Measurements from ENCODE around the gene AKNA.

The AKNA gene

DNA sequence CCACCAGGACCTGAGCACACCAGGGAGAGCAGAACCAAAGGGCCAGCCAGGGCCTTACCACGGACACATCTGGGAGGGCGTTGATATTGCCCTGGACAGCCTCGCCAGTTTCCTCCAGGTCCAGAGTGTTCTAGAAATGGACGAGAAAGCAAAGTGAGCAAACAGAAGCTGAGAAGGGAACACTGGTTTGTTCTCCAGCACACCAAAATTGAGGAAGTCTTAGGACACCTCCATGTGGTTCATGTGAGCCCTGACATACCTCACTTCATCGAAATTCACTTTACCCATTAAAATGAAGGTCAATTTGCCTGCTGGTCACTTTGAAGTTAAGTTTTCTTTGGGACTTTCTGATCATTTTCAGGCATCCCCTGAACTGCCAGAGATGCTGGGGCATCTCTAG, 20.1 kb upstream of the AKNA start:
- Mint-ChIP-seq H3K9me3 (no peaks in the 10 kb centered on the region), H3K27ac (no peak overlapping the region), H3K4me1 (ENCODE audit: low read depth) (peaks cover 4% of the 10 kb centered on the region), H3K4me3 (no peak overlapping the region), H3K36me3 (ENCODE audit: low read depth) (no peaks in the 10 kb centered on the region), H3K27me3 (no peaks in the 10 kb centered on the region)
- DNase-seq: no peak

DNA sequence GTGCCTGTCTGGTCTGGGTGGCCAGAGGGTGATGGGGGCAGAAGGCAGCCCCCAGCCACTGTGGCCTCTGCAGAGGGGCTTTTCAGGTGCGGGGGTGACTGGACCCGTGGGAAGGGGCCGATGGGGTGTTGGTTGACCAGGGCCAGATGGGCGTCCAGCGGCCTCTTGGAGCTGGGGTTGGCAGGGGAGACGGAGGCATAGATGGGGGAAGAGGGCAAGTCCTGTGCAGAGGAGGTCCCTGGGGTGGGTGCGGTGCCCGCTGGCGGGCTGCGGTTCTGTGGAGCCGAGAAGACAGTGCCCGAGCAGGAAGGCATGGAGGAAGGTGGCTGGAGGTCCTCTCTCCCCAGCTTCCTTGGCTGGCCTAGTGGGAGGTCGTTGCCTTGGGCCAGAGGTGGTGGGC, 18.7 kb upstream of the AKNA start:
- DNase-seq: no peak
- Mint-ChIP-seq H3K9me3 (no peaks in the 10 kb centered on the region), H3K27ac (no peak overlapping the region), H3K36me3 (ENCODE audit: low read depth) (no peaks in the 10 kb centered on the region), H3K4me1 (ENCODE audit: low read depth) (peaks cover 4% of the 10 kb centered on the region), H3K27me3 (no peaks in the 10 kb centered on the region), H3K4me3 (no peak overlapping the region)

DNA sequence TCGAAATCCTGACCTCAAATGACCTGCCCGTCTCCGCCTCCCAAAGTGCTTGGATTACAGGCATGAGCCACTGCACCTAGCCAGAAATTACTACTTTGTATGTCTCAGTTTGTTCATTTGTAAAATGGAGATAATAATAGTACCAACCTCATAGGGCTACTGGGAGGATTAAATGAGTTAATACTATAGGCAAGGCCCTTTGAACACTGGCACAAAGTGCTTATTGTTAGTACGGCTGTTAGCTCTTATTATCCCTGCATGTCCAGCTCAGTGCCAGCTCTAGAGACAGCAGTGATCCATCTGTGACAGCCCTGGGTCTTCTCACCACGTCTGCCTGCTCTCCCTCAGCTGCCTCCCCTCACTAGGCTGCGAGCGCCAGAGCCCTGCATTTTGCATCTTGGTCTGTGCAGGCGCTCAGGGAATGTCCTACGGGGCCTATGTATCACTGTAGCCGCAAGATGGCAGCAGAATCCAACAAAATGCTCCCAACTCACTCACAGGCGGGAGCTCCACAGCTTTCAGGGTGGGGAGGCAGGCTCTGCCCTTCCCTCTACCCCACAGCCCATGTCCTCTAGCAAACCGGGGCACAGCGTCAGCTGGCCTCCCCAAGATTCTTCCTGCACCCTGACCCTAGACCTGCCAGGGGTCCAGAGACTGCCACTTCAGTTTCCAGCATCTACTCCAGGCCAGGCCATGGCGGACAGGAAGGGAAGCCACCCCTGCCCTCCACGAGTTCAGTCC, 17.7 kb upstream of the AKNA start:
- H3K36me3 Mint-ChIP-seq (ENCODE audit: low read depth): no peaks in the 10 kb centered on the region
- H3K27ac Mint-ChIP-seq: peak overlapping the region; percentile 33
- H3K27me3 Mint-ChIP-seq: no peaks in the 10 kb centered on the region
- H3K4me1 Mint-ChIP-seq (ENCODE audit: low read depth): peaks cover 4% of the 10 kb centered on the region
- peak; percentile 84 for DNase-seq
- H3K4me3 Mint-ChIP-seq: no peak overlapping the region
- no peaks in the 10 kb centered on the region for H3K9me3 Mint-ChIP-seq

DNA sequence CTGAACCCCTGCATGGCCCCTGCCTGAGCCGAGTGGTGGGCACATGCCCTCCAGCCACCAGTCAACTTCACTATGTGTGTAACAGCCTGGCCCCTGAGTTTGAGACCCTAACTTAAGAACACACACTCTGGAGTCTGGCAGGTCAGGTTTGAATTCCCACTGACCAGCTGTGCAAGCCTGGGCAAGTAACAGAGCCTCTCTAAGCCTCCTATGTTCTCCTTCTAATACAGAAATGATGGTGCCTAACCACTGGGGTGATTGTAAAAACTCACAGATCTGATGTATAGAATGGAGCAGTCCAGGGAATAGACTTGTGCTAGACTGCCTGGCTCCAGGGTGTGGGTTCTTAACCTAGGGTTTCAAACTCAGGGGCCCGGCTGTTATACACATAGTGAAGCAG, 16.7 kb upstream of the AKNA start:
- no peaks in the 10 kb centered on the region for H3K9me3 Mint-ChIP-seq
- no peak overlapping the region for H3K27ac Mint-ChIP-seq
- H3K4me1 Mint-ChIP-seq (ENCODE audit: low read depth): peaks cover 4% of the 10 kb centered on the region
- no peaks in the 10 kb centered on the region for H3K36me3 Mint-ChIP-seq (ENCODE audit: low read depth)
- no peak overlapping the region for H3K4me3 Mint-ChIP-seq
- no peaks in the 10 kb centered on the region for H3K27me3 Mint-ChIP-seq
- no peak for DNase-seq

DNA sequence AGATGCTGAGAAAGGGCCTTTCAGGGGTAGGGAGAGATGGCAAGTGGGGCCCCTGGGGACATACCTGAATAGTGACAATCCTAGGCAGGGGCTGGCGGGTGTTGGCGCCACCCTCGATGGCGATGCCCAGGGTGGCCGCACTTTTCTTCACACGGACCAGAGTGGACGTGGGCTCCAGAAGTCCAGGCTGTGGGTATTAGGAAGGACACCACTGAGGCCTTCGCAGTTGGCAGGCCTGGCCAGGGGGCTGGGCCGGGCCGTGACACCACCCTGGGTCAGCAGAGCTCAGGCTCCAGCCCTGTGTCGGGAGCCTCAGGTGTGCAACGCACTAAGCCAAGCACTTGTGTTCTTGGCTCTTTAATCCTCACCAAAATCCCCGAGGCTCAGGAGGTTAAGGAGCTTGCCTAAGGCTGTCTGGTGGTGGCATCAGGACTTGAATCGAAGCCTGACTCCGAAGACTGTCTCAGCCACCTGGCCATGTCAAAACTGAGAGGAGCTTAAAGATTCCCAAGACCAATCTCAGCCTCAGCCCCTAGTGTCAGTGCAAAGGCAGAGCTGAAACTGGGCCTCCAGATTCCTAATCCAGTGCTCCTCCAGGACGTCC, 15.5 kb upstream of the AKNA start:
- Mint-ChIP-seq H3K4me3 (no peak overlapping the region), H3K27me3 (no peaks in the 10 kb centered on the region), H3K27ac (no peak overlapping the region), H3K9me3 (no peaks in the 10 kb centered on the region), H3K36me3 (ENCODE audit: low read depth) (peaks cover under 1% of the 10 kb centered on the region), H3K4me1 (ENCODE audit: low read depth) (peaks cover 6% of the 10 kb centered on the region)
- DNase-seq: no peak

DNA sequence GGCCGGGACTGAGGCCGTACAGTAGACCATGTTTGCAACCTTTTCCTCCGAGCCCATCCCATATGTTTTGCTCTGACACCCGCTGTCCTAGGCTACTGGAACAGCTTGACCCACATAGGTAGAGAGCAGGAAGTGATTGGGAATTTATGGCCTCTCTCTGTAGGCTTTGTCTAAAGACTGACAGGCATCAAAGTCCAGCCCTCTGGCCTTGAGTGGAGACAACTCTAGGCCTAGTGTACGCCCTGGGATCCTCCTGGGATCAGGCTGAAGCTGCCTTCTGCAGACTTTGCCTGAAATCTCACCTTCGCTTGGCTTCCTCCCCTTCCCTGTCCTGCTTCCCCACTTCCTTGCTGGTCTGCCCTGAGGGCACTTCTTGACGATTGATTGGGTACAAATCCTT, 13.6 kb upstream of the AKNA start:
- Mint-ChIP-seq H3K9me3 (no peaks in the 10 kb centered on the region), H3K27ac (no peak overlapping the region), H3K4me3 (no peak overlapping the region), H3K36me3 (ENCODE audit: low read depth) (peaks cover 14% of the 10 kb centered on the region), H3K4me1 (ENCODE audit: low read depth) (peaks cover 21% of the 10 kb centered on the region), H3K27me3 (no peaks in the 10 kb centered on the region)
- DNase-seq: no peak

DNA sequence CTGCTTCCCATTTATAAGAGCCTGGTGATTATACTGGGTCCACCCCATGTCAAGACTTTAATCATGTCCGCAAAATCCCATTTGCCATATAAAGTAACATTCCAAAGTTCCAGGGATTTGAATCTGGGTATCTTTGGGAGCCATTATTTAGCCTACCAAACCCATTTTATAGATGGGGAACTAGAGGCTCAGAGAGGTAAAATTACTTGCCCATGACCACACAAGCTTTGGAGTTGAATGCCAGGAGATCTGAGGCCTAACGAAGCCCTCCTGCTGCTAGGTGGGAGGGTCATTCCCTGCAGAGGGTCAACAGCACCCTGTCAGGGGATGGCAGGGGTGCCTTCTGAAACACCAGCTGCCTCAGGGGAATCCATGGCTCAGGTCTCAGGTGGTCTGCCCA, 13.0 kb upstream of the AKNA start:
- Mint-ChIP-seq H3K4me3 (no peak overlapping the region), H3K27me3 (no peaks in the 10 kb centered on the region)

DNA sequence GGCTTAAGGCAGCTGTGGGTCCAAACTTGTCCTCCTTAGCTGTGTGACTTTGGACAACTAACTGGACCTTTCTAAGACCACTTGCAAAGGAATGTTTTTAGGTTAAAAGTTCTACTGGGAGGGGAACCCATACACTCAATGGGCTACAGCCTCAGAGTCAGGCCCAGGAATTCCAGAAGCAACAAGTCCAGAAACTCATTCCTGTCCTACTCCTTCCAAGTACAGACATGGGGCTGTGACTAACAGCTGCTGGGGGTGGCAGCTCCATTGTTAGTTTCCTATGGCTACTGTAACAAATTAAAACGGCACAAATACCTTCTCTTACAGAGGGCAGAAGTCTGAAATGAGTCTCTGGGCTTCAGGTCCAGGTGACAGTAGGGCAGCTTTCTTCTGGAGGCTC, 12.4 kb upstream of the AKNA start:
- Mint-ChIP-seq H3K36me3 (ENCODE audit: low read depth) (peaks cover 24% of the 10 kb centered on the region), H3K4me3 (no peak overlapping the region), H3K27me3 (no peaks in the 10 kb centered on the region), H3K27ac (peak overlapping the region; percentile 20), H3K9me3 (no peaks in the 10 kb centered on the region), H3K4me1 (ENCODE audit: low read depth) (peaks cover 27% of the 10 kb centered on the region)
- DNase-seq: no peak

More for the DNA sequence above, 13.0 kb upstream of the AKNA start:
- no peak for DNase-seq
- Mint-ChIP-seq H3K36me3 (ENCODE audit: low read depth) (peaks cover 19% of the 10 kb centered on the region), H3K9me3 (no peaks in the 10 kb centered on the region), H3K27ac (no peak overlapping the region), H3K4me1 (ENCODE audit: low read depth) (peaks cover 26% of the 10 kb centered on the region)

DNA sequence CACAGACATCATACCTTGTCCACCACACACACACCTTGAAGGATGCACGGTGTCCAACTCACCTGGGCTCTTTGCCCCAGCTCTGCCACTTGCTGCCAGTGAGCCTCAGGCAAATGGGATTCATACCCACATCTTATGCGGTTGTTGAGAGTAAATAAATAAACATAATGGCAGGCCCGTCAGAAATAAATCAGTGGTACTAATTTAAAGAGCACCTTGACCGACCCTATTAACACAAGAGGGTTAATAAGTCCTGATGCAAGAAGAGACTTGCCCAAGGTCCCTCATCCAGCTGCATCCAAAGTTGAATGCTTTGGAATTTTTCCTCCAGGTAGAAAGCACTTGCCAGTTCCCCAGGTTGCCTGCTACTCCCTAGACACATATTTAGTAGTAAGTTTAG, 11.6 kb upstream of the AKNA start:
- DNase-seq: no peak
- Mint-ChIP-seq H3K9me3 (no peaks in the 10 kb centered on the region), H3K4me1 (ENCODE audit: low read depth) (peaks cover 36% of the 10 kb centered on the region), H3K27me3 (no peaks in the 10 kb centered on the region), H3K27ac (no peak overlapping the region), H3K36me3 (ENCODE audit: low read depth) (peaks cover 32% of the 10 kb centered on the region), H3K4me3 (no peak overlapping the region)

DNA sequence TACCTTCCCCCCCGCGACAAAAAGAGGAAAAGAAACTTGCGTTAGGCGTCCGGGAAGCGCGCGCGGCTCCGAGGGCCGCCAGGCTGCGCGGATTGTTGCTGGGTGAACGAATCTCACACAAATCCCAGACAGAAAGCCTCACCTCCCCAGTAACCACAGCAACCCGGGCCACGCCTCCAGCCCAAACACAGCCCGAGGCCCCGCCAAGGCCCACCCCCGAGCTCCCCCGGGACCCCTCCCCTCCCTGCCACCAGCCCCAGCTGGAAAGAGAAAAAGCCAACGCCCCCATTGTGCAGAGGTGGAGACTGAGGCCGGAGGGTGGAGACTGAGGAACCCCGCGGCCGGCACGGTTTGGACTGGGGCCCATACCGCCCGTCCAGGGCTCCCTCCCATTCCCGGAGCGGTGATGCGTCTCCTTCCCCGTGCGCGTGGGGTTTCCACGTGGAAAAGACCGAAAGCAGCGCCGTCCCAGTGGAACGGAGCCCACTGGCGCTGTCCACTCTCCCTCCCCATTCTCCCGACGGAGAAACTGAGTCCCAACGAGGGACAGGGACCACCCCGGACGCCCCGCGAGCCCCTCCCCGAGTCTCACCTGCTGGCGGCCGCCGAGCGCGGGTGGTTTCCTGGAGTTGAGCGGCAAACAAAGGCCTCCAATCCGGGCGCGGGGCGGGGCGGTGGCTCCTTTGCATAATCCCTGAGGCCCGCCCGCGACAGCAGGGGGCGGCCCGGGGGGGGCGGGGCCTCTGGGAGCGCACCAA, 10.2 kb upstream of the AKNA start:
- H3K4me3 Mint-ChIP-seq: peak overlapping the region; percentile 94
- peaks cover 46% of the 10 kb centered on the region for H3K4me1 Mint-ChIP-seq (ENCODE audit: low read depth)
- H3K36me3 Mint-ChIP-seq (ENCODE audit: low read depth): peaks cover 39% of the 10 kb centered on the region
- H3K27ac Mint-ChIP-seq: peak overlapping the region; percentile 92
- H3K27me3 Mint-ChIP-seq: no peaks in the 10 kb centered on the region
- H3K9me3 Mint-ChIP-seq: no peaks in the 10 kb centered on the region
- DNase-seq: peak; percentile 97

DNA sequence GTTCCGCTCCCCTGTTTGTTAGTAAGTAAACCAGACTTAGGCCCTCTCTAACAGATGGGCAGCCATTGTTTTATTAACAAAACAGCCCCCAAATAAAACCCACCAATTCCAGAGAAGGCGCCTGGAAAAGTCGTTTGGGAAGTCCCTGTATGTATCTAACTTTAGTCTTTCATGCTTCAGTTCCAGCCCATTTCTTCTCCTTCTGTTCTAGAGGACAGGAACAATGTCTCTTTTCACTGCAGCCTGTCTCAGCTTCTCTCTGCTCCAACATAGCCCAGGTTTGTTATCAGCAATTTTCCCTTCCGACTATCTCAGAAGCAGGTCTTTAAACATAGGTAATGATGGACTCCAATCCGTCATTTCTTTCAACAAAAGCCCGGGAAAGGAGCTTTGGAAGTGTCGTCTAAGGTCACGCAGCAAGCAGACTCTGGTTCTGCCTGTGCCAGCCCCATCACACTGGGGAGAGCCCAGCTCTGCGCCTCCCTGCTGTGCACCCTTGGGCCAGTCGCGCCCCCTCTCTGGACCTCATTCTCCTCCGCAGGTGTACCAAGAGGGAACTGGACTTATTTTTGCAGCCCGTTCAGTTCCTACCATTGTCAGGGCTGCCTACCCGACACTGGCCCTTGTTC, 9.6 kb upstream of the AKNA start:
- Mint-ChIP-seq H3K4me1 (ENCODE audit: low read depth) (peaks cover 53% of the 10 kb centered on the region), H3K4me3 (peak overlapping the region; percentile 94), H3K27ac (peak overlapping the region; percentile 92), H3K36me3 (ENCODE audit: low read depth) (peaks cover 46% of the 10 kb centered on the region), H3K9me3 (no peaks in the 10 kb centered on the region), H3K27me3 (no peaks in the 10 kb centered on the region)
- DNase-seq: no peak

DNA sequence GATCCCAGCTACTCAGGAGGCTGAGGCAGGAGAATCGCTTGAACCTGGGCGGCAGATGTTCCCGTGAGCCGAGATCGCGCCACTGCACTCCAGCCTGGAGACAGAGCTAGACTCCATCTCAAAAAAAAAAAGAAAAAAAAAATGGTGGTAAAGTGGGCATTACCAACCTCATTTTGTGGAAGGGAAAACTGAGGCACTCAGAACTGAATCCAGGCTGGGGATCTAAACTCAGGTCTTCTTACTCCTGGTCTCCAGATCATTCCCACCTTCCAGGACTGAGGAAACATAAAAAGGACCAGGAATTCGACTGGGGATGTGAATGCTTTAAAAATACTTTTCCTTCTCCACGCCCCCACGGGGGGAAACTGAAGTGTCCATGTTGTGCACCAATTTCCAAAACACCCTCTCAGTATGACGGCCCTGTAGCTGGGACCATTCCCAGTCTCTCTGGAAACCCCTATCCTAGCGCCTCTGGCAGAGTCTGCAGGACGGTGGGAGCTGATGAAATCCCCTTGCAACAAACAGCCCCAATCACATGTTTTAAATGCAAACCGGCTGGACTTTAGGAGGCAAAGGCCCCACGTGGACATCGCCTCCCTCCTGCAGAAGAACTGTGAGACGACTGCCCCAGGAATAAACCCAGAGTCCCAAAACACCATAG, 8.9 kb upstream of the AKNA start:
- Mint-ChIP-seq H3K4me3 (peak overlapping the region; percentile 94), H3K4me1 (ENCODE audit: low read depth) (peaks cover 59% of the 10 kb centered on the region), H3K36me3 (ENCODE audit: low read depth) (peaks cover 52% of the 10 kb centered on the region), H3K9me3 (no peaks in the 10 kb centered on the region), H3K27ac (peak overlapping the region; percentile 92), H3K27me3 (no peaks in the 10 kb centered on the region)
- DNase-seq: no peak

DNA sequence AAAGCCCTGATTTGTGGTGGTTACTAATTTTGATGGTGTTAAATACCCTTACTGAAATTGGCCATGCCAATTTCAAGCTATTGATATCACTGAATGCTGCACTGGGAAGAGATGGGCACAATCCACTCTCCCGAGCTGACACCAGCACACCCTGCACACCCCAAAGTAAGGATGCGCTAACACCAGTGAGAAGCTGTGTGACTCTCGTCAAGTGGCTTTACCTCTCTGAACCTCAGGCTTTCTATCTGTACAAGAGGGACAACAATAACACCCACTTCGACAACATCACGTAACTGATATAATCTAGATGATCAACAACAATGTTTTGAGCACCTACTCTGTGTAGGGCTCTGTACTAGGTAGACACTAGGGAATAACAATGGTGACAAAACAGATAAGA, 8.0 kb upstream of the AKNA start:
- no peaks in the 10 kb centered on the region for H3K9me3 Mint-ChIP-seq
- no peaks in the 10 kb centered on the region for H3K27me3 Mint-ChIP-seq
- peak overlapping the region; percentile 44 for H3K4me3 Mint-ChIP-seq
- peaks cover 59% of the 10 kb centered on the region for H3K36me3 Mint-ChIP-seq (ENCODE audit: low read depth)
- H3K27ac Mint-ChIP-seq: peak overlapping the region; percentile 83
- no peak for DNase-seq
- peaks cover 66% of the 10 kb centered on the region for H3K4me1 Mint-ChIP-seq (ENCODE audit: low read depth)

DNA sequence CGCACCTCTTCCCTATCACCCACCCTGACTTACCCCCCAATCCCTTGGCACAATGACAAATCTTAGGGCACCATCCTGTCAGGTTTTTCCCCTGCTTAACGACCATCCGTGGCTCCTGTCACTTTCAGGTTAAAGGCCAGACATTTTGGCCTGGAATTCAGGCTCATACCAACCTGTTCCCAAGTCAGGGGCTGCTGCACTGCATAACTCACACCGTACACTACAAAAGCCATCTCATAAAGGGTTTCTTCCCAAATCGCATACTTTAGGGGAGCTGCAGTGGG, 7.5 kb upstream of the AKNA start:
- H3K4me1 Mint-ChIP-seq (ENCODE audit: low read depth): peaks cover 71% of the 10 kb centered on the region
- peak overlapping the region; percentile 44 for H3K4me3 Mint-ChIP-seq
- H3K36me3 Mint-ChIP-seq (ENCODE audit: low read depth): peaks cover 64% of the 10 kb centered on the region
- no peak for DNase-seq
- no peaks in the 10 kb centered on the region for H3K27me3 Mint-ChIP-seq
- H3K9me3 Mint-ChIP-seq: no peaks in the 10 kb centered on the region
- H3K27ac Mint-ChIP-seq: peak overlapping the region; percentile 83
